ENCODE data around the gene BLCAP.
"Not testable (repeated sequence)": the region's sequence is repeated elsewhere in the genome, so short reads cannot be mapped to it uniquely, and the experiment has no call there.

BLCAP gene

GRCh38 chr20:37527638-37528445 lies at the start of gene BLCAP:
TSS of gene BLCAP (minus strand) at chr20:37527876. CDS start at chr20:37519174, 8,702 bp downstream.
- peak; percentile 82 for DNase-seq

GRCh38 chr20:37577436-37577835 lies 49.8 kb upstream of the BLCAP start:
- not testable (repeated sequence) for DNase-seq

- no peak for DNase-seq
Observed at GRCh38 chr20:37576911-37577310, 49.2 kb upstream of the BLCAP start.

- DNase-seq = no peak
Observed at GRCh38 chr20:37575884-37576283, 48.2 kb upstream of the BLCAP start.

GRCh38 chr20:37574199-37574890 lies 46.7 kb upstream of the BLCAP start:
- no peak for DNase-seq

- no peak for DNase-seq
Observed at GRCh38 chr20:37573626-37574198, 46.0 kb upstream of the BLCAP start.

GRCh38 chr20:37571033-37571432 lies 43.4 kb upstream of the BLCAP start:
- no peak for DNase-seq

- DNase-seq = no peak
Observed at GRCh38 chr20:37570419-37570818, 42.7 kb upstream of the BLCAP start.

GRCh38 chr20:37567671-37568588 lies 40.3 kb upstream of the BLCAP start:
- no peak for DNase-seq

GRCh38 chr20:37567331-37567665 lies 39.6 kb upstream of the BLCAP start:
- DNase-seq = no peak

GRCh38 chr20:37566590-37567330 lies 39.1 kb upstream of the BLCAP start:
- DNase-seq = no peak

- no peak for DNase-seq
Observed at GRCh38 chr20:37565134-37565811, 37.6 kb upstream of the BLCAP start.

- peak; percentile 12 for DNase-seq
Observed at GRCh38 chr20:37564388-37565133, 36.9 kb upstream of the BLCAP start.

GRCh38 chr20:37564016-37564387 lies 36.3 kb upstream of the BLCAP start:
- DNase-seq = no peak

GRCh38 chr20:37562695-37563480 lies 35.2 kb upstream of the BLCAP start:
- no peak for DNase-seq

- DNase-seq = no peak
Observed at GRCh38 chr20:37560629-37561028, 33.0 kb upstream of the BLCAP start.

GRCh38 chr20:37559312-37560027 lies 31.8 kb upstream of the BLCAP start:
- no peak for DNase-seq

GRCh38 chr20:37558779-37559178 lies 31.1 kb upstream of the BLCAP start:
- DNase-seq = no peak

GRCh38 chr20:37558306-37558705 lies 30.6 kb upstream of the BLCAP start:
- no peak for DNase-seq

Data from NCI-H774 (cell line).